Parathyroid adenoma (tissue), 2 donors: ENCODE results near the gene AURKAIP1.

Experiments
- H2AFZ ChIP-seq: fragments of 300-600 bp; sonication (generic); one replicate; pipeline ENCODE4 v1.7.0; 2017; ENCODE audit warnings: antibody characterized with exemption, mild to moderate bottlenecking
- H3K27ac ChIP-seq: fragments of 300-600 bp; sonication (generic); one replicate; pipeline ENCODE4 v1.7.0; 2017
- H3K27me3 ChIP-seq: fragments of 300-600 bp; sonication (generic); one replicate; pipeline ENCODE4 v1.7.0; 2017; ENCODE audit warnings: low read length; ENCODE audit not compliant: control insufficient read depth, insufficient read depth
- H3K36me3 ChIP-seq: fragments of 300-600 bp; sonication (generic); one replicate; pipeline ENCODE4 v1.7.0; 2017; ENCODE audit warnings: low read length; ENCODE audit not compliant: control insufficient read depth, insufficient read depth
- H3K4me1 ChIP-seq: fragments of 300-600 bp; sonication (generic); one replicate; pipeline ENCODE4 v1.7.0; 2017; ENCODE audit warnings: control low read depth
- H3K4me2 ChIP-seq: fragments of 300-600 bp; sonication (generic); one replicate; pipeline ENCODE4 v1.7.0; 2017; ENCODE audit warnings: low read length
- H3K4me3 ChIP-seq: fragments of 300-600 bp; sonication (generic); one replicate; pipeline ENCODE4 v1.7.0; 2017; ENCODE audit warnings: low read depth, low read length
- H3K79me2 ChIP-seq: fragments of 300-600 bp; sonication (generic); one replicate; pipeline ENCODE4 v1.7.0; 2017; ENCODE audit warnings: control low read depth
- H3K9ac ChIP-seq: fragments of 300-600 bp; sonication (generic); one replicate; pipeline ENCODE4 v1.7.0; 2017; ENCODE audit warnings: mild to moderate bottlenecking
- H3K9me3 ChIP-seq: fragments of 300-600 bp; sonication (generic); one replicate; pipeline ENCODE4 v1.7.0; 2017; ENCODE audit warnings: low read length; ENCODE audit not compliant: control insufficient read depth
- TF ChIP-seq, protein P1 (sequence below): fragments of 300-600 bp; sonication (generic); IDR thresholded peaks from one replicate; pipeline ENCODE4 v1.7.0; 2017; ENCODE audit warnings: antibody characterized with exemption, mild to moderate bottlenecking
- donor health status: primary hyperparathyroidism.

The AURKAIP1 gene

DNA sequence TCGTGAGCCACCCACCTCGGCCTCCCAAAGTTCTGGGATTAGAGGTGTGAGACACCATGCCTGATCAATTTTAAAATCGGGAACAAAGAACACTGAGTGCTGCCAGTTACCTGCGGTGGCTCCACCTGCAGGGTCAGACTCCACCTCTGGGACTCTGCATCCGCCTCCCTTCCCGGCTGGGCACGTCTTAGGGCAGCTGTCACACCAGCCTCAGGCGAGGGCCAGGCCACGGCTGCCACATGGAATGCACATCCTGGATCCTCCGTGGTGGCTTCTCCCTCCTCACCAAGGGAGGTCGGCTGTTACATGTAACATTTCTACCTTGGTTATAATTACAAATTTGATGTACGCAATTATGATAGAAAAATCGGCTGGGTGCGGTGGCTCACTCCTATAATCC lies 10.7 kb downstream of the AURKAIP1 start:
- Histone ChIP-seq H3K79me2 (no peaks in the 10 kb centered on the region), H3K9ac (no peak overlapping the region), H3K36me3 (no peaks in the 10 kb centered on the region), H3K4me1 (no peaks in the 10 kb centered on the region), H3K27me3 (no peaks in the 10 kb centered on the region), H3K9me3 (no peaks in the 10 kb centered on the region), H2AFZ (no peak overlapping the region), H3K4me3 (no peak overlapping the region), H3K4me2 (no peak overlapping the region), H3K27ac (no peak overlapping the region)
- TF ChIP-seq, protein P1, sequence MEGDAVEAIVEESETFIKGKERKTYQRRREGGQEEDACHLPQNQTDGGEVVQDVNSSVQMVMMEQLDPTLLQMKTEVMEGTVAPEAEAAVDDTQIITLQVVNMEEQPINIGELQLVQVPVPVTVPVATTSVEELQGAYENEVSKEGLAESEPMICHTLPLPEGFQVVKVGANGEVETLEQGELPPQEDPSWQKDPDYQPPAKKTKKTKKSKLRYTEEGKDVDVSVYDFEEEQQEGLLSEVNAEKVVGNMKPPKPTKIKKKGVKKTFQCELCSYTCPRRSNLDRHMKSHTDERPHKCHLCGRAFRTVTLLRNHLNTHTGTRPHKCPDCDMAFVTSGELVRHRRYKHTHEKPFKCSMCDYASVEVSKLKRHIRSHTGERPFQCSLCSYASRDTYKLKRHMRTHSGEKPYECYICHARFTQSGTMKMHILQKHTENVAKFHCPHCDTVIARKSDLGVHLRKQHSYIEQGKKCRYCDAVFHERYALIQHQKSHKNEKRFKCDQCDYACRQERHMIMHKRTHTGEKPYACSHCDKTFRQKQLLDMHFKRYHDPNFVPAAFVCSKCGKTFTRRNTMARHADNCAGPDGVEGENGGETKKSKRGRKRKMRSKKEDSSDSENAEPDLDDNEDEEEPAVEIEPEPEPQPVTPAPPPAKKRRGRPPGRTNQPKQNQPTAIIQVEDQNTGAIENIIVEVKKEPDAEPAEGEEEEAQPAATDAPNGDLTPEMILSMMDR = no peak

DNA sequence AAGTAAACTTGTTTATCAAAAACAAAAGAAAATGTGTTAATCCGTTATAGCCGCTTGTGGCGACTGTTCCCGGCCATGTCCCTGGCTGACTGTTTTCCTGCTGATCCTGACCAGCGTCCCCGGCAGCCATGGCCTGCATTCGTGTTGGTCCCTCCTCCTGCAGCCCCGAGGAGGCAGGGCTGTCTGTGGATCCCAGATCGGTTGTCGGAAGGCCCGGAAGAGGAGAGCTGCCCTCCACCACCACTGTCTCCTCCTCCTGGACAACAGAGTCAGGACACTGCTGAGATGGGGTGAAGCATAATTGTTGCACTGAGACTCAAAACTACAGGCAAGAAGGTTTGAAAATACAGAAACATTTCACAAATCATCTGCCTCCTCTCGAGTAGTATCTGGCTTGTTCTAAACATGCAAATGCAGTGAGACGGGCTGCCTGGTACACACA lies 13.0 kb downstream of the AURKAIP1 start:
- H3K36me3 ChIP-seq = no peaks in the 10 kb centered on the region
- no peaks in the 10 kb centered on the region for H3K4me1 ChIP-seq

DNA sequence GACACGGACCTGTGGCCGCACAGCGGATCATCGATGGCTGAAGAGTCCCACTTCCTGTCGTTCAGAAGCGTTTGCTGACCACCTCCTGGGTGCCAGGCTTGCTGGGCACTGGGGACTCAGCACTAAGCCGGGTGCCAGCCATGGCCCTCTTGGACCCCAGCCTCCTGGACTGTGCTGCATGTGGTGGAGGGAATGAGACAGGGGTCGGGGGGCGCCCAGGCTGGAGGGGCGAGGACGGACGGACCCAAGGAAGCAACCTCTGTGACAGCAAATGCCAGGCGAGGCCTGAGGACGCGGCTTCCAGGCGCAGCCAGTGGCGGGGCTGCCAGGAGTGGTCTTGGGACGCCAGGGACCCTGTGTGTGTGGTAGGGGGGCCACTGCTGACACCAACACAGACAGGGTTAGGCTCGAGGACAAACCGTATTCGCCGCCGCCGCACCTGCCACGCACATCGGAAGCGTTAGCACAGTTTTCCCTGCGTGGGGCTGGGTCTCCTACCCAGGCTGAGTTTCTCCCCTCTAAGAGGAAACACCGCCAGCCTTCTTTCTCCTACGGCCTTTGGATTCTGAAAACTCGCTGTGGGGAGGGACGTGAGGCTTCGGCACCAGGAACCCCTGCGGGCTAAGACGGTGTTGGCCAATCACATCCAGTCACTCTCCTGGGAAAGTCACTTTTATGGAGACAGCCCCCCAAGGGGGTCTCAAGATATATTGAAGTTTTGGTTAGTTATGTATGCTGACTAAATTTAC lies 13.6 kb downstream of the AURKAIP1 start:
- Histone ChIP-seq H3K27me3 (no peaks in the 10 kb centered on the region), H3K27ac (no peak overlapping the region), H2AFZ (no peak overlapping the region), H3K4me2 (no peak overlapping the region), H3K9ac (no peak overlapping the region), H3K79me2 (no peaks in the 10 kb centered on the region), H3K4me3 (no peak overlapping the region), H3K36me3 (no peaks in the 10 kb centered on the region), H3K9me3 (no peaks in the 10 kb centered on the region), H3K4me1 (no peaks in the 10 kb centered on the region)
- TF ChIP-seq, protein P1 = no peak

More for the DNA sequence above, 13.0 kb downstream of the AURKAIP1 start:
- Histone ChIP-seq H3K9ac (no peak overlapping the region), H3K9me3 (no peaks in the 10 kb centered on the region), H3K27ac (no peak overlapping the region), H3K79me2 (no peaks in the 10 kb centered on the region), H3K27me3 (no peaks in the 10 kb centered on the region), H3K4me2 (no peak overlapping the region), H2AFZ (no peak overlapping the region), H3K4me3 (no peak overlapping the region)
- TF ChIP-seq, protein P1 = no peak

DNA sequence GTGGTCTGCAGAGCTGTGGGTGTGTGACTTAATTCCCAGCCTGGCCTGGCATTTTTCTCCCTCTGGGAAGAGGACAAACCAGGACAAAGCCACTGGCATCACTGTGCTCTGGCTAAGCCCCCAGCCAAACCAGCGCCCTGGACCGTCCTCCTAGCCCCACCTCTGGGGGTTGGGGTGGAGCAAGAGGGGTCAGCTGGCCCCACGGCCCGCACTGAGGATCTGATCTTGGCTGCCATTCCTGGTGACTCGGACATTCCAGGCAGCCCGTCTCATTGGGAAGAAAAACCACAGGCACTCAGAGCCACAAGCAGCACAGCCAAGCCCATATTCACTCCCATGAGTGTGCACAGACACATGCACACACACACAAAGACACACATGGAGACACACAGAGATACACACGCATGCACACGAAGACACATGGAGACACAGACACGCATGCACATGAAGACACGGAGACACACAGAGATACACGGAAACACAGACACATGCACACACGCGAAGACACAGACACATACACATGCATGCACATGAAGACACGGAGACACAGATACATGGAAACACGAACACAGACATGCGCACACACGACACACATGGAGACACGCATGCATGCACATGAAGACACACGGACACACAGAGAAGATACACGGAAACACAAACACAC lies 14.4 kb downstream of the AURKAIP1 start:
- Histone ChIP-seq H3K9ac (no peak overlapping the region), H2AFZ (no peak overlapping the region), H3K79me2 (no peaks in the 10 kb centered on the region), H3K4me3 (no peak overlapping the region), H3K4me2 (no peak overlapping the region), H3K9me3 (no peaks in the 10 kb centered on the region), H3K4me1 (no peaks in the 10 kb centered on the region), H3K27me3 (no peaks in the 10 kb centered on the region), H3K36me3 (no peaks in the 10 kb centered on the region), H3K27ac (no peak overlapping the region)
- TF ChIP-seq, protein P1 = no peak
